ENCODE data around the gene RNF10. TPM values are rescaled to one million over a fixed set of nuclear protein-coding genes. Genes with fewer than 3 reads are reported as not detected.

The RNF10 gene
- total and polyA plus RNA-seq, 10 of the 15 experiments (the other 5 are each of a cell fraction or from before 2014, with no cell fraction given) = 48.2 to 127 (median 64.5) TPM

- H3K36me3 ChIP-seq (ENCODE audit: control insufficient read depth in 2 of 2, insufficient read depth in 2 of 2, low read length in 1 of 2) = peaks cover 5 to 21% of the 10 kb centered on the region in 2 experiments
- TSS peak; percentile 90 for BruUV-seq (replicated peaks)
- H3K4me3 ChIP-seq = peak within 1 kb of the TSS; percentile 91
- FAIRE-seq (peak; percentile 100), DNase-seq (ENCODE audit: low read depth, low spot score) (peak; percentile 93), ATAC-seq (peak; percentile 95)
- SMC1A ChIA-PET (ENCODE audit: uncharacterized antibody, unreplicated experiment) = interaction anchor here (0.5 to 5.4 kb wide), 31 partner anchors 10 to 519 kb away, joined by 3 to 40 read pairs (median 5); partner anchors contain the start of genes ACADS, C12orf43, COX6A1 and PLA2G1B
- no peaks in the 10 kb centered on the region; a peak in 1 of 4 replicates for H3K27me3 ChIP-seq (replicated peaks in 1 of 2; ENCODE audit: control insufficient read depth in 2 of 2, insufficient read depth in 2 of 2, low read length in 1 of 2)
- H2AFZ ChIP-seq (ENCODE audit: control insufficient read depth, low read depth, low read length) = peak within 1 kb of the TSS; percentile 95
- H3K4me1 ChIP-seq (ENCODE audit: control insufficient read depth, insufficient read depth, low read length) = peaks cover 11% of the 10 kb centered on the region
- under 1% methylated on average over 56 of the region's 56 CpGs for WGBS (ENCODE audit: insufficient coverage, insufficient replicate concordance, low lambda C conversion rate, missing lambda C conversion rate)
- in situ Hi-C loops (cut with MboI) (loop anchor here (5.0 kb wide), 1 partner anchor 131 kb away; the partner anchor contains the start of gene UNC119B), intact Hi-C loops (cut with micrococcal nuclease; ENCODE audit: unreplicated experiment) (loop anchor here (2.0 to 5.0 kb wide), 6 partner anchors 66 to 516 kb away; partner anchors contain the start of gene SPPL3)
- H3K79me2 ChIP-seq (ENCODE audit: control insufficient read depth, insufficient read depth, low read length) = peaks cover 7% of the 10 kb centered on the region
- POLR2A ChIA-PET = interaction anchor here (0.5 to 2.1 kb wide), 17 partner anchors 11 to 816 kb away, joined by 3 to 14 read pairs (median 4); partner anchors contain the start of genes MLEC and RNU4-2
- CTCF ChIA-PET = interaction anchor here (0.6 to 6.5 kb wide), 48 partner anchors 8 to 829 kb away, joined by 3 to 104 read pairs (median 4); partner anchors contain the start of genes ACADS, COX6A1, RNU4-2 and SIRT4
- H3K27ac ChIP-seq (ENCODE audit: control insufficient read depth, insufficient read depth) = peak within 1 kb of the TSS; percentile 44
- peak within 1 kb of the TSS; percentile 84 for H3K9ac ChIP-seq (ENCODE audit: control insufficient read depth, insufficient read depth, low read length)
- RAD21 ChIA-PET (ENCODE audit: unreplicated experiment) = interaction anchor here (0.6 to 5.0 kb wide), 26 partner anchors 16 to 529 kb away, joined by 3 to 57 read pairs (median 4); partner anchors contain the start of genes ACADS, COQ5, DYNLL1 and MLEC
- no peaks in the 10 kb centered on the region for H4K20me1 ChIP-seq (ENCODE audit: control insufficient read depth, insufficient read depth)
- H3K9me3 ChIP-seq (replicated peaks; ENCODE audit: control insufficient read depth, insufficient read depth, low read length) = no peaks in the 10 kb centered on the region
- H3K4me2 ChIP-seq (ENCODE audit: control insufficient read depth, insufficient read depth) = peak within 1 kb of the TSS; percentile 91
- no peak for TF ChIP-seq ZNF274 (IDR thresholded peaks at IDR 0.05; ENCODE audit: insufficient read depth, insufficient read length)
- no peak for TF ChIP-seq SUPT20H (IDR thresholded peaks at IDR 0.05; ENCODE audit: borderline replicate concordance, control insufficient read depth, low read depth, low read length)
- peak; percentile 56; the same call in 1 of the 2 replicates for TF ChIP-seq SMAD5 (IDR thresholded peaks at IDR 0.05; ENCODE audit: low read depth)
- no peak for TF ChIP-seq SREBF1 (IDR thresholded peaks at IDR 0.05; ENCODE audit: low read length)
- no peak for TF ChIP-seq CEBPZ (IDR thresholded peaks at IDR 0.05; ENCODE audit: low read depth, low read length)
- TF ChIP-seq BHLHE40 (IDR thresholded peaks at IDR 0.05; ENCODE audit: borderline replicate concordance in 1 of 2, low read depth in 2 of 2, low read length in 1 of 2) = peak in 1 of 2 experiments; percentile 52; a peak in 3 of 4 replicates
- peak; percentile 86 for TF ChIP-seq MXI1 (IDR thresholded peaks at IDR 0.05; ENCODE audit: low read depth, low read length)
- TF ChIP-seq HCFC1 (IDR thresholded peaks at IDR 0.05; ENCODE audit: low read length) = no peak
- TF ChIP-seq HDGF (IDR thresholded peaks at IDR 0.05) = peak; percentile 46; the same call in 1 of the 2 replicates
- no peak; the same call in 1 of the 2 replicates for TF ChIP-seq NFYA (IDR thresholded peaks at IDR 0.05; ENCODE audit: borderline replicate concordance, low read depth, low read length)
- no peak for TF ChIP-seq CUX1 (IDR thresholded peaks at IDR 0.05; ENCODE audit: insufficient replicate concordance, low read depth, low read length)
- no peak for TF ChIP-seq RAD21 (IDR thresholded peaks at IDR 0.05; ENCODE audit: insufficient read depth, low read depth, low read length)
- no peak for TF ChIP-seq SREBF2 (IDR thresholded peaks at IDR 0.05; ENCODE audit: low read length)
Observed at GRCh38 chr12:120580787-120581723, 46.9 kb downstream of the RNF10 start, which contains the start of gene POP5. Gene POP5, minus strand, starts transcription at chr12:120581402. Its CDS starts 40 bp downstream, at chr12:120581362.

Measured in GM12878 (cell line).